LHCN-M2 (cell line): ENCODE results near the gene KRTAP5-9. TPM values are rescaled to one million over a fixed set of nuclear protein-coding genes. Genes with fewer than 3 reads are reported as not detected.
"Not testable (repeated sequence)": the region's sequence is repeated elsewhere in the genome, so short reads cannot be mapped to it uniquely, and the experiment has no call there.

Experiments used
- DNase-seq: peaks from one replicate; pipeline ENCODE4 v3.0.0-alpha.2; 2012; ENCODE audit warnings: low read depth
- total RNA-seq: library from RNA; depleted of rRNA; stranded (reverse); fragments of >200 nt; gene quantifications from 2 replicates; pipeline ENCODE4 v1.2.3, GENCODE V29; 2014; rRNA removed

Gene KRTAP5-9
- total RNA-seq, 1 experiment from 2014 or later: not detected

GRCh38 chr11:71582969-71583368 is 34.7 kb downstream of the KRTAP5-9 start:
- DNase-seq: not testable (repeated sequence)

- DNase-seq: not testable (repeated sequence)
Observed at GRCh38 chr11:71585673-71586072, 37.5 kb downstream of the KRTAP5-9 start.

DNA sequence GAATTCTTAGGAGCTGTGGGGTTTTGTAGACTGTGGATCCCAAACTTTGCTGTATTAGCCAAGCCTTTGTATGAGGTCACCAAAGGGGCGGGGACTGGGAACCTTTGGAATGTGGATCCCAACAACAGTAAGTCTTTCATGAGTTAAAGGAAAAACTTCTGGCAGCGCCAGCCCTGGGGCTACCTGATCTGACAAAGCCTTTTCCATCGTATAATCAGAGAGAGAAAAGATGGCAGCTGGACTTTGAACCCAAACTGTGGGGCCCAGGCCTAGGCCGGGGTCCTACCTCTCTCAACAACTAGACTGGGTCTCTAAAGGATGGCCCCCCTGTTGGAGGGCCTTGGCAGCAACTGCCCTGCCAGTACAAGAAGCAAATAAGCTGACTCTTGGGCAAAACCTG is 40.1 kb downstream of the KRTAP5-9 start:
- not testable (repeated sequence) for DNase-seq

DNA sequence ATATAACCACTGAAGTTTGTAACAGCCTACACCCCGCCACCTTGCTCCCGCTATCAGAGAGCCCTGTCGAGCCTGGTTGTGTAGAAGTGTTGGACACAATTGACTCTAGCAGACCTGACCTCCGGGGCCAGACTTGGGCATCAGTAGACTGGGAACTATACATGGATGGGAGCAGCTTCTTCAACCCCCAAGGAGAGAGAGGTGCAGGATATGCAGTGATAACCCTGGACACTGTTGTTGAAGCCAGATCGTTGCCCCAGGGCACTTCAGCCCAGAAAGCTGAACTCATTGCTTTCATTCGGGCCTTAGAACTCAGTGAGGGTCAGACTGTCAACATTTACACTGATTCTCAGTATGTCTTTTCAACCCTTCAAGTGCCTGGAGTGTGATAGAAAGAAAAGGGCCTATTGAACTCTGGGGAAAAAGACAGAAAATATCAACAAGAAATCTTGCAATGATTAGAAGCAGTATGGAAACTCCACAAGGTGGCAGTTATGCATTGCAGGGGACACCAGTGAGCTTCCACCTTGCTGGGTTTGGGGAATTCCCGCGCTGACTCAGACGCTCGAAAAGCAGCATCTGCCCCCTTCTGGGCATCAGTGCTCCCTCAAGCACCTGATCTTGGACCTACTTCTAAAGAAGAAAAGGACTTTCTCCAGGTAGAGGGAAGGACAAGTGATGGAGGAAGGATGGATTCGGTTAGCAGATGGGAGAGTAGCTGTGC is 40.8 kb downstream of the KRTAP5-9 start:
- not testable (repeated sequence) for DNase-seq

GRCh38 chr11:71589546-71589920 is 41.3 kb downstream of the KRTAP5-9 start:
- not testable (repeated sequence) for DNase-seq

Other genes with a start within 250 kb of the KRTAP5-9 start
- gene DHCR7, start 100.0 kb upstream of the KRTAP5-9 start, total RNA-seq: 26.9 and 36.2 TPM in 2 replicates
- 46.1 and 48.2 TPM in 2 replicates for gene NADSYN1, start 95.2 kb upstream of the KRTAP5-9 start, total RNA-seq
- not detected in 2 replicates for gene KRTAP5-7, start 21.2 kb upstream of the KRTAP5-9 start, total RNA-seq
- not detected in 2 replicates for gene KRTAP5-8, start 10.4 kb upstream of the KRTAP5-9 start, total RNA-seq
- 0.58 TPM in 1 of 2 replicates, not detected in the other for gene KRTAP5-10, start 17.1 kb downstream of the KRTAP5-9 start, total RNA-seq
- not detected in 2 replicates for gene KRTAP5-11, start 34.5 kb downstream of the KRTAP5-9 start, total RNA-seq